ENCODE measurements around the gene C16orf89.

Gene C16orf89

GRCh38 chr16:5062051-5062450 is 3.7 kb downstream of the C16orf89 start:
- TF ChIP-seq CTCF (IDR thresholded peaks at IDR 0.05; ENCODE audit: low read depth, low read length, missing control alignments) = no peak
- no peak overlapping the region for H3K4me3 ChIP-seq (replicated peaks; ENCODE audit: low read depth, low read length)
- no peak for DNase-seq (ENCODE audit: extremely low read depth, low read depth)

GRCh38 chr16:5060073-5060641 is 5.6 kb downstream of the C16orf89 start:
- no peak for DNase-seq (ENCODE audit: extremely low read depth, low read depth)
- no peak for TF ChIP-seq CTCF (IDR thresholded peaks at IDR 0.05; ENCODE audit: low read depth, low read length, missing control alignments)

GRCh38 chr16:5059386-5060072 is 6.2 kb downstream of the C16orf89 start:
- no peak for TF ChIP-seq CTCF (IDR thresholded peaks at IDR 0.05; ENCODE audit: low read depth, low read length, missing control alignments)
- H3K4me3 ChIP-seq (replicated peaks; ENCODE audit: low read depth, low read length) = no peak overlapping the region
- DNase-seq (ENCODE audit: extremely low read depth, low read depth) = no peak

More at GRCh38 chr16:5060073-5060641, 5.6 kb downstream of the C16orf89 start:
- H3K4me3 ChIP-seq (replicated peaks; ENCODE audit: low read depth, low read length) = no peak overlapping the region

GRCh38 chr16:5058476-5058875 is 7.3 kb downstream of the C16orf89 start:
- no peak for DNase-seq (ENCODE audit: extremely low read depth, low read depth)
- no peak overlapping the region for H3K4me3 ChIP-seq (replicated peaks; ENCODE audit: low read depth, low read length)
- peak; percentile 46 for TF ChIP-seq CTCF (IDR thresholded peaks at IDR 0.05; ENCODE audit: low read depth, low read length, missing control alignments)

- no peak for DNase-seq (ENCODE audit: extremely low read depth, low read depth)
- peak; percentile 67 for TF ChIP-seq CTCF (IDR thresholded peaks at IDR 0.05; ENCODE audit: low read depth, low read length, missing control alignments)
- H3K4me3 ChIP-seq (replicated peaks; ENCODE audit: low read depth, low read length) = no peak overlapping the region
Observed at GRCh38 chr16:5056352-5056751, 9.4 kb downstream of the C16orf89 start.

GRCh38 chr16:5054876-5055865 is 10.6 kb downstream of the C16orf89 start:
- H3K4me3 ChIP-seq (replicated peaks; ENCODE audit: low read depth, low read length) = no peak overlapping the region
- no peak for DNase-seq (ENCODE audit: extremely low read depth, low read depth)
- no peak for TF ChIP-seq CTCF (IDR thresholded peaks at IDR 0.05; ENCODE audit: low read depth, low read length, missing control alignments)
